SK-N-SH treated with all-trans-retinoic acid at 6 μM for 48 hours (cell line): ENCODE data around the gene KLHL21.

Source experiments
- CSDC2 ChIP-seq: fragments of 250-450 bp; sonication (Bioruptor Pico); IDR thresholded peaks from 2 replicates; pipeline ENCODE4 v1.5.0; 2020; ENCODE audit warnings: mild to moderate bottlenecking, moderate library complexity
- ISL1 ChIP-seq: fragments of 250-450 bp; sonication (Bioruptor Pico); IDR thresholded peaks from 2 replicates; pipeline ENCODE4 v2.1.2; 2022; ENCODE audit warnings: mild to moderate bottlenecking, moderate library complexity
- OSR1 ChIP-seq: fragments of 250-450 bp; sonication (Bioruptor Pico); IDR thresholded peaks from 2 replicates; pipeline ENCODE4 v1.8.0; 2022; ENCODE audit warnings: moderate library complexity, mild to moderate bottlenecking, inconsistent platforms
- RARB ChIP-seq: fragments of 250-450 bp; sonication (Bioruptor Pico); IDR thresholded peaks from 2 replicates; pipeline ENCODE4 v1.8.0; 2021; ENCODE audit warnings: mild to moderate bottlenecking, moderate library complexity
- ZFP30 ChIP-seq: fragments of 450-650 bp; formaldehyde crosslinking; IDR thresholded peaks from 2 replicates; pipeline ENCODE4 v1.5.0; 2022; ENCODE audit warnings: mild to moderate bottlenecking, moderate library complexity
- ZNF8 ChIP-seq: fragments of 450-650 bp; formaldehyde crosslinking; IDR thresholded peaks from 2 replicates; pipeline ENCODE4 v1.5.0; 2020; ENCODE audit warnings: mild to moderate bottlenecking, moderate library complexity
- TF ChIP-seq, protein P1 (sequence below): fragments of 250-450 bp; sonication (Bioruptor Pico); IDR thresholded peaks from 2 replicates; pipeline ENCODE4 v1.8.0; 2020; ENCODE audit warnings: mild to moderate bottlenecking, moderate library complexity, borderline replicate concordance
- TF ChIP-seq, protein P2 (sequence below): fragments of 250-450 bp; sonication (Bioruptor Pico); IDR thresholded peaks from 2 replicates; pipeline ENCODE4 v1.5.0; 2020; ENCODE audit warnings: mild to moderate bottlenecking, moderate library complexity

DNA sequence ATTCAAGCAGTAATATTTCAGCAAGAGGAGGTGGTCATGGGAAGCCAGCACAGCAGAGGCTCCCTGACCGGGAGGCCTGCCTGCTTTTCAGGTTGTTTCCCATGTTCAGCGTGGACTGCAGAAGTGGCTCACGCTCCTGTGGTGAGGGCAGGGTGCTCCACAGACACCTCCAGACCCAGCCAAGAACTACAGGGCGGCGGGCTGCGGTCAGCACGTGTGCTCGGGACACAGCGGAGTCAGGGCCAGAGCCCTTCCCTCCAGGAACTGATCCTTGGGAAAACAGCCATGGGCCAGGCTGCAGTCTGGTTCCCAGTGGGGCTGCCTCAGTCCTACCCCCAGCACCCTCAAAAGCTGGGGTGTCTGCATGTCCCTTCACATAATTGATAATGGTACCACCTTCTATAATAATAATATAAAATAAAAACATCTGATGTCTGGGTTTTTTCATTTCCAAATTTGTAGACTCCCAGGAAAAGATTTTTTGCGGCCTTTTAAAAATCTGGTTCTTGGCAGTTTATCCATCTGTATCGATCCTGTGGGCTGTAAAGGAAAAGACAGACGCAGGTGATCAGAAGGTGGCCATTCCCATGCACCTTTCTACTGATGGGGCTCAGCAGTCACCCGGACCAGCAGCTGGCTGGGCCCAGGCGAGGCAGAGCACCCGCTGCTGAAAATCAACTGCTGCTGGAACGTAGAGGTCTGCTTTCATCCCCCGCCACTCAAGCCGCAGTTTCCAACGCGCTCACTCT, 32.7 kb upstream of the KLHL21 start:
- TF ChIP-seq, protein P1, sequence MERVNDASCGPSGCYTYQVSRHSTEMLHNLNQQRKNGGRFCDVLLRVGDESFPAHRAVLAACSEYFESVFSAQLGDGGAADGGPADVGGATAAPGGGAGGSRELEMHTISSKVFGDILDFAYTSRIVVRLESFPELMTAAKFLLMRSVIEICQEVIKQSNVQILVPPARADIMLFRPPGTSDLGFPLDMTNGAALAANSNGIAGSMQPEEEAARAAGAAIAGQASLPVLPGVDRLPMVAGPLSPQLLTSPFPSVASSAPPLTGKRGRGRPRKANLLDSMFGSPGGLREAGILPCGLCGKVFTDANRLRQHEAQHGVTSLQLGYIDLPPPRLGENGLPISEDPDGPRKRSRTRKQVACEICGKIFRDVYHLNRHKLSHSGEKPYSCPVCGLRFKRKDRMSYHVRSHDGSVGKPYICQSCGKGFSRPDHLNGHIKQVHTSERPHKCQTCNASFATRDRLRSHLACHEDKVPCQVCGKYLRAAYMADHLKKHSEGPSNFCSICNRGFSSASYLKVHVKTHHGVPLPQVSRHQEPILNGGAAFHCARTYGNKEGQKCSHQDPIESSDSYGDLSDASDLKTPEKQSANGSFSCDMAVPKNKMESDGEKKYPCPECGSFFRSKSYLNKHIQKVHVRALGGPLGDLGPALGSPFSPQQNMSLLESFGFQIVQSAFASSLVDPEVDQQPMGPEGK (CRISPR knock-in tag) = no peak
- TF ChIP-seq ZNF8 (CRISPR knock-in tag) = no peak
- TF ChIP-seq, protein P2, sequence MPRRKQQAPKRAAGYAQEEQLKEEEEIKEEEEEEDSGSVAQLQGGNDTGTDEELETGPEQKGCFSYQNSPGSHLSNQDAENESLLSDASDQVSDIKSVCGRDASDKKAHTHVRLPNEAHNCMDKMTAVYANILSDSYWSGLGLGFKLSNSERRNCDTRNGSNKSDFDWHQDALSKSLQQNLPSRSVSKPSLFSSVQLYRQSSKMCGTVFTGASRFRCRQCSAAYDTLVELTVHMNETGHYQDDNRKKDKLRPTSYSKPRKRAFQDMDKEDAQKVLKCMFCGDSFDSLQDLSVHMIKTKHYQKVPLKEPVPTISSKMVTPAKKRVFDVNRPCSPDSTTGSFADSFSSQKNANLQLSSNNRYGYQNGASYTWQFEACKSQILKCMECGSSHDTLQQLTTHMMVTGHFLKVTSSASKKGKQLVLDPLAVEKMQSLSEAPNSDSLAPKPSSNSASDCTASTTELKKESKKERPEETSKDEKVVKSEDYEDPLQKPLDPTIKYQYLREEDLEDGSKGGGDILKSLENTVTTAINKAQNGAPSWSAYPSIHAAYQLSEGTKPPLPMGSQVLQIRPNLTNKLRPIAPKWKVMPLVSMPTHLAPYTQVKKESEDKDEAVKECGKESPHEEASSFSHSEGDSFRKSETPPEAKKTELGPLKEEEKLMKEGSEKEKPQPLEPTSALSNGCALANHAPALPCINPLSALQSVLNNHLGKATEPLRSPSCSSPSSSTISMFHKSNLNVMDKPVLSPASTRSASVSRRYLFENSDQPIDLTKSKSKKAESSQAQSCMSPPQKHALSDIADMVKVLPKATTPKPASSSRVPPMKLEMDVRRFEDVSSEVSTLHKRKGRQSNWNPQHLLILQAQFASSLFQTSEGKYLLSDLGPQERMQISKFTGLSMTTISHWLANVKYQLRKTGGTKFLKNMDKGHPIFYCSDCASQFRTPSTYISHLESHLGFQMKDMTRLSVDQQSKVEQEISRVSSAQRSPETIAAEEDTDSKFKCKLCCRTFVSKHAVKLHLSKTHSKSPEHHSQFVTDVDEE (CRISPR knock-in tag) = no peak
- TF ChIP-seq RARB = no peak
- TF ChIP-seq OSR1 (CRISPR knock-in tag) = no peak
- no peak for TF ChIP-seq ISL1
- TF ChIP-seq ZFP30 = no peak
- TF ChIP-seq CSDC2 = no peak
